GM18499 (cell line): ENCODE measurements around the gene USP9Y.
"Not testable (repeated sequence)": the region's sequence is repeated elsewhere in the genome, so short reads cannot be mapped to it uniquely, and the experiment has no call there.

ENCODE experiments used
- ATAC-seq: cut with Tn5 transposase; IDR thresholded peaks from one replicate; pipeline ENCODE4 v1.9.1; 2021; ENCODE audit warnings: moderate number of reproducible peaks; ENCODE audit not compliant: insufficient read depth, unreplicated experiment

Gene USP9Y

GRCh38 chrY:12701181-12701695, at the start of gene USP9Y:
Gene USP9Y (plus strand): TSS chrY:12701231. CDS start chrY:12709448, 8,217 bp downstream.
- no peak for ATAC-seq

GRCh38 chrY:12651621-12652036, 49.4 kb upstream of the USP9Y start:
- no peak for ATAC-seq

GRCh38 chrY:12661745-12662681, 39.0 kb upstream of the USP9Y start:
- ATAC-seq, result no peak

GRCh38 chrY:12662745-12663591, 38.1 kb upstream of the USP9Y start:
- ATAC-seq, result no peak

GRCh38 chrY:12663845-12664244, 37.2 kb upstream of the USP9Y start:
- ATAC-seq, result not testable (repeated sequence)

- ATAC-seq, result no peak
Measured at GRCh38 chrY:12678111-12678510, 22.9 kb upstream of the USP9Y start.

- no peak for ATAC-seq
Measured at GRCh38 chrY:12681535-12681934, 19.5 kb upstream of the USP9Y start.

- no peak for ATAC-seq
Measured at GRCh38 chrY:12688337-12688736, 12.7 kb upstream of the USP9Y start.

GRCh38 chrY:12700087-12700486, 944 bp upstream of the USP9Y start:
- ATAC-seq, result no peak

- ATAC-seq, result no peak
Measured at GRCh38 chrY:12702174-12702573, 1.1 kb downstream of the USP9Y start.

GRCh38 chrY:12710460-12710859, 9.4 kb downstream of the USP9Y start:
- no peak for ATAC-seq

- ATAC-seq, result no peak
Measured at GRCh38 chrY:12715376-12715775, 14.3 kb downstream of the USP9Y start.

GRCh38 chrY:12729746-12730145, 28.7 kb downstream of the USP9Y start:
- no peak for ATAC-seq

- no peak for ATAC-seq
Measured at GRCh38 chrY:12733625-12734024, 32.6 kb downstream of the USP9Y start.

GRCh38 chrY:12734051-12734450, 33.0 kb downstream of the USP9Y start:
- no peak for ATAC-seq

GRCh38 chrY:12741414-12741813, 40.4 kb downstream of the USP9Y start:
- ATAC-seq, result no peak

GRCh38 chrY:12742725-12743124, 41.7 kb downstream of the USP9Y start:
- no peak for ATAC-seq

GRCh38 chrY:12744091-12744490, 43.1 kb downstream of the USP9Y start:
- ATAC-seq, result no peak

- no peak for ATAC-seq
Measured at GRCh38 chrY:12749293-12749692, 48.3 kb downstream of the USP9Y start.

- no peak for ATAC-seq
Measured at GRCh38 chrY:12752856-12753255, 51.8 kb downstream of the USP9Y start.

GRCh38 chrY:12756021-12756420, 55.0 kb downstream of the USP9Y start:
- ATAC-seq, result no peak
